ENCODE measurements around the gene RNF144A. TPM values are rescaled to one million over a fixed set of nuclear protein-coding genes. Genes with fewer than 3 reads are reported as not detected.

The RNF144A gene
- total RNA-seq, 1 donor from 2014 or later = 9.6 TPM

DNA sequence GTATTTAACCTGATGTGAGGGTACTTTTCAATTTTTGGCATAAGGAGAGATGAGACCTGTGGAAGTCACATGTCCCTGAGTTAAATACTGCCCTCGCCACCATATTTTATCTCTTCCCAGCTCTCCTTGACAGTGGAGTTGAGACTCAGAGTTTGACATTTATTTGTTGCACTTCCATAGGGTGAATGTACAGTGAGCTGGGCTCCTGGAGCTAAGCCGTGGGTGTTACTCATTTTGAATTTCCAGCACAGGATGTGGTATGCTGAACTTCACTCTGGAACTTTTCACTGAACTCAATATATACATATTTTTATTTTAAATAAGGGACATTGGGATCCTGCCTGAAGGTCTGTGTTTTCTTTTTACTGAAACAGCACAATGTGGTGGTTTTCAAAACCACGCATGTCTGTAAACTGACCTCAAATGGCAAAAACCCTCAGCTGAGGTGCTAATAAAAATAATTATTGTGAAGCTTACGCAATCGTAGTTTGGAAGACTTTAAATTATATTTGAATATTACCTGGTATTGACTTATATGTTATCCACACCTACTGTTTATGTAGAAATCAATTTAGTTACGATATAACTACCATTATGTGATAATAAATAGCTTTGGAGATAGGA is 12.1 kb downstream of the RNF144A start:
- TF ChIP-seq, protein P1, sequence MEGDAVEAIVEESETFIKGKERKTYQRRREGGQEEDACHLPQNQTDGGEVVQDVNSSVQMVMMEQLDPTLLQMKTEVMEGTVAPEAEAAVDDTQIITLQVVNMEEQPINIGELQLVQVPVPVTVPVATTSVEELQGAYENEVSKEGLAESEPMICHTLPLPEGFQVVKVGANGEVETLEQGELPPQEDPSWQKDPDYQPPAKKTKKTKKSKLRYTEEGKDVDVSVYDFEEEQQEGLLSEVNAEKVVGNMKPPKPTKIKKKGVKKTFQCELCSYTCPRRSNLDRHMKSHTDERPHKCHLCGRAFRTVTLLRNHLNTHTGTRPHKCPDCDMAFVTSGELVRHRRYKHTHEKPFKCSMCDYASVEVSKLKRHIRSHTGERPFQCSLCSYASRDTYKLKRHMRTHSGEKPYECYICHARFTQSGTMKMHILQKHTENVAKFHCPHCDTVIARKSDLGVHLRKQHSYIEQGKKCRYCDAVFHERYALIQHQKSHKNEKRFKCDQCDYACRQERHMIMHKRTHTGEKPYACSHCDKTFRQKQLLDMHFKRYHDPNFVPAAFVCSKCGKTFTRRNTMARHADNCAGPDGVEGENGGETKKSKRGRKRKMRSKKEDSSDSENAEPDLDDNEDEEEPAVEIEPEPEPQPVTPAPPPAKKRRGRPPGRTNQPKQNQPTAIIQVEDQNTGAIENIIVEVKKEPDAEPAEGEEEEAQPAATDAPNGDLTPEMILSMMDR (IDR thresholded peaks at IDR 0.05) = no peak
- Mint-ChIP-seq H3K4me3 (ENCODE audit: unreplicated experiment) (no peak overlapping the region), H3K36me3 (ENCODE audit: unreplicated experiment) (peaks cover 2% of the 10 kb centered on the region), H3K9me3 (ENCODE audit: unreplicated experiment) (no peaks in the 10 kb centered on the region), H3K4me1 (ENCODE audit: unreplicated experiment) (peaks cover 28% of the 10 kb centered on the region), H3K27me3 (ENCODE audit: unreplicated experiment) (peaks cover 5% of the 10 kb centered on the region), H3K27ac (ENCODE audit: unreplicated experiment) (peak overlapping the region; percentile 24)
- DNase-seq (ENCODE audit: extremely low spot score, unreplicated experiment) = no peak

DNA sequence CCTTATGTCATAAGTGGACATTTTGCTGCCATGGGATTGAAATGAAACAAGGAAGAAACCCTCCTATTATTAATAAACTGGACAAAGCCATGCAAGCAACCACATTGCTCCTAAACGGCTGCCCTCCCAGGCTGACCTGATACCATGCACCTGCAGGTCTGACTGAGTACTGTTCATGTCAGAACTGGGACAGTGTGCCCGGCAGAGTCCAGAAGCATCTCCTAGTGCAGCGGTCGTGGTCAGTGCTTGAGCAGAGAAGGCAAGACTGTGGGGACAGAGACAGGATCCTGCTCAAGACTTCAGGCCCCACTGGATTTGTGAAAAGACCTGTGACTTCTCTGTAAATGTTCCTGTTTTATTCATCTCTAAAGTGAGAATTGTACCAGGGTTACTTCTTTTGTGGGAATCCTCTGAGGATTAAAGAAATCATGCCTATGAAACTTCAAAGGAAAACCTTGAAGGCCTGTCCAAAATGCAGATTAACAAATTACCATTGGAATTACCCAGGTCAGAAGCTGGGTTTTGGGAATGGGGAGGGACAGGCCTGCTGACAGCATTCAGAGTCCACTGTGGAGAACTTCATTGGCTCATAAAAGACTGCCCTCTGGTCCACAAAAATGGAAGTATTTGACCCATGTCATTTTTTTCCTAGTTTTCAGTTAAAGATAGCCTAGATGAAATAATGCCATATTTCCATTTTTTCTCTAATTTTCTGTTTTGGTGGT is 13.9 kb downstream of the RNF144A start:
- Mint-ChIP-seq H3K27me3 (ENCODE audit: unreplicated experiment) (peaks cover 10% of the 10 kb centered on the region), H3K4me1 (ENCODE audit: unreplicated experiment) (peaks cover 31% of the 10 kb centered on the region), H3K27ac (ENCODE audit: unreplicated experiment) (no peak overlapping the region), H3K4me3 (ENCODE audit: unreplicated experiment) (no peak overlapping the region), H3K36me3 (ENCODE audit: unreplicated experiment) (peaks cover 4% of the 10 kb centered on the region), H3K9me3 (ENCODE audit: unreplicated experiment) (peaks cover 7% of the 10 kb centered on the region)
- TF ChIP-seq, protein P1 (IDR thresholded peaks at IDR 0.05) = no peak
- DNase-seq (ENCODE audit: extremely low spot score, unreplicated experiment) = no peak

DNA sequence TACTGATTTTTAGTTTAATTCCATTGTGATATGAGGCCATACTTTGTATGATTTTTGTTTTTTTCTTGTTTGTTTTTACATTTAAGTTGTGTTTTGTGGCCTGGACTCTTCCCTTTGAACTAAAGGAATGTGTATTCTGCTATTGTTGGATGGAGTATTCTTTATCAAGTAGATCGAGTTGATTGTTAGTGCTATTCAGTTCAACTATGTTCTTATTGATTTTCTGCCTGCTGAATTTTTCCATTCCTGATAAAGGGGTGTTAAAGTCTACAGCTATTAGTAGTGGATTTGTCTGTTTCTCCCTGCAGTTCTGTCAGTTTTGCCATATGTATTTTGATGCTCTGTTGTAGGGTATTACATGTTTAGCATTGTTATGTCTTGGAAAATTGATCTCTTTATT is 14.5 kb downstream of the RNF144A start:
- peaks cover 30% of the 10 kb centered on the region for H3K4me1 Mint-ChIP-seq (ENCODE audit: unreplicated experiment)
- peaks cover 7% of the 10 kb centered on the region for H3K9me3 Mint-ChIP-seq (ENCODE audit: unreplicated experiment)
- H3K4me3 Mint-ChIP-seq (ENCODE audit: unreplicated experiment) = no peak overlapping the region
- no peak for DNase-seq (ENCODE audit: extremely low spot score, unreplicated experiment)
- peaks cover 4% of the 10 kb centered on the region for H3K36me3 Mint-ChIP-seq (ENCODE audit: unreplicated experiment)
- TF ChIP-seq, protein P1 (IDR thresholded peaks at IDR 0.05) = no peak
- H3K27ac Mint-ChIP-seq (ENCODE audit: unreplicated experiment) = no peak overlapping the region
- H3K27me3 Mint-ChIP-seq (ENCODE audit: unreplicated experiment) = peaks cover 10% of the 10 kb centered on the region

DNA sequence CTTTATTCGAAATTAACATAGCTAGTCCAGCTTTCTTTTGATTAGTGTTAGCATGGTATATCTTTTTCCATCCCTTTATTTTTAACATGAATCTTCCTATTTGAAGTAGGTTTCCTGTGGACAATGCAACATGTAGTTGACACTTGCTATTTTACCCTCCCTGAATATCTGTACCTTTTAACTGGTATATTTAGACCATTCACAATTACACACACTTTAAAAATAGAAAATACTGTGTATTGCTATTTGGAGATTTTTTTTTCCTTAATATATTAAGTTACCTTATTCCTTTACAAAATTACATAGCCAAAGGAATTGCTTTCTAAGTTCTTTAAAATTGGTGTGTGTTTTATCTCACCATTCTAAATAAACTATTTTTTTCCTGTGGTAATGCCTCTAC is 15.0 kb downstream of the RNF144A start:
- peaks cover 7% of the 10 kb centered on the region for H3K9me3 Mint-ChIP-seq (ENCODE audit: unreplicated experiment)
- H3K4me1 Mint-ChIP-seq (ENCODE audit: unreplicated experiment) = peaks cover 29% of the 10 kb centered on the region
- H3K27ac Mint-ChIP-seq (ENCODE audit: unreplicated experiment) = no peak overlapping the region
- no peak for DNase-seq (ENCODE audit: extremely low spot score, unreplicated experiment)
- TF ChIP-seq, protein P1 (IDR thresholded peaks at IDR 0.05) = no peak
- H3K4me3 Mint-ChIP-seq (ENCODE audit: unreplicated experiment) = no peak overlapping the region
- H3K27me3 Mint-ChIP-seq (ENCODE audit: unreplicated experiment) = peaks cover 10% of the 10 kb centered on the region
- H3K36me3 Mint-ChIP-seq (ENCODE audit: unreplicated experiment) = peaks cover 4% of the 10 kb centered on the region

DNA sequence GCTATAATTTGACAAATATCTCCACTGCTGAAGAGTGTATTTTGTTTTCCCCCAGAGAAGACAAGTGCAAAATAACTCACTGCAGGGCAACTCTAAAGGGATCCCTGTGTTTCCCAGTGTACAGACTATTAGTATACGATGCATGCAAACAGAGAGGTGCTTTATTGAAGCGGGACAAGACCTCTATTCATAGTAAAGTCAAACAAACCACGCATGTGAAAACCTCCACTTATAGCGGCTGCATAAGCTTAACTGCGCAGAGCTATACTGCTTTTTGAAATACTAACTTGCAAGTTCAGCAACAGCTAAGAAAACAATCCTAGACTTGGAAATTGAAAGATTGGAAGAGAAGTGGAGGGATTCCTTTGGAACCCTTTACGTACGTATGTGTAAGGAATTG is 15.6 kb downstream of the RNF144A start:
- peaks cover 7% of the 10 kb centered on the region for H3K9me3 Mint-ChIP-seq (ENCODE audit: unreplicated experiment)
- H3K36me3 Mint-ChIP-seq (ENCODE audit: unreplicated experiment) = peaks cover 4% of the 10 kb centered on the region
- peaks cover 29% of the 10 kb centered on the region for H3K4me1 Mint-ChIP-seq (ENCODE audit: unreplicated experiment)
- peaks cover 10% of the 10 kb centered on the region for H3K27me3 Mint-ChIP-seq (ENCODE audit: unreplicated experiment)
- no peak overlapping the region for H3K27ac Mint-ChIP-seq (ENCODE audit: unreplicated experiment)
- H3K4me3 Mint-ChIP-seq (ENCODE audit: unreplicated experiment) = no peak overlapping the region
- no peak for DNase-seq (ENCODE audit: extremely low spot score, unreplicated experiment)
- TF ChIP-seq, protein P1 (IDR thresholded peaks at IDR 0.05) = no peak

Data from osteocyte (in vitro differentiated cells).